Sigmoid colon (tissue), 4 donors: ENCODE data around the gene SYT5.

Experiments
- CTCF ChIP-seq, 4 experiments: fragments of 450-650 bp in 3 of 4; fragments of 200-600 bp in 1 of 4; IDR thresholded peaks; one replicate each; pipeline ENCODE4 v1.5.1; 2016 to 2019; ENCODE audit warnings: antibody characterized with exemption in 4 of 4, mild to moderate bottlenecking in 3 of 4, moderate library complexity in 2 of 4
- EP300 ChIP-seq, 4 donors: sonication (generic); formaldehyde crosslinking; IDR thresholded peaks; one replicate each; pipeline ENCODE4 v1.6.1; 2017; ENCODE audit warnings: antibody characterized with exemption in 4 of 4
- POLR2A ChIP-seq, 2 donors: fragments of 450-650 bp; IDR thresholded peaks; one replicate each; pipeline ENCODE4 v1.6.1; 2016; ENCODE audit warnings: antibody characterized with exemption in 2 of 2, mild to moderate bottlenecking in 2 of 2, moderate library complexity in 2 of 2

- no peak for TF ChIP-seq CTCF (IDR thresholded peaks at IDR 0.05)
- no peak for TF ChIP-seq POLR2A (IDR thresholded peaks at IDR 0.05)
- no peak for TF ChIP-seq EP300 (IDR thresholded peaks at IDR 0.05)
These were observed 22.8 kb downstream of the SYT5 start, which contains the start of gene TNNI3 for GRCh38 chr19:55157064-55157908.
